Vagina (tissue), 2 donors: ENCODE results near the gene DPP6. TPM values are rescaled to one million over a fixed set of nuclear protein-coding genes. Genes with fewer than 3 reads are reported as not detected.

Source experiments
- DNase-seq, 2 donors: peaks; one replicate each; pipeline ENCODE4 v3.0.0-alpha.2; 2017; ENCODE audit errors: extremely low spot score in 2 of 2
- H3K27ac ChIP-seq: fragments of 200-600 bp; sonication (generic); one replicate; pipeline ENCODE4 v1.5.1; 2019
- H3K27me3 ChIP-seq: fragments of 200-600 bp; sonication (generic); one replicate; pipeline ENCODE4 v1.5.1; 2019
- H3K36me3 ChIP-seq, 2 donors: fragments of 200-600 bp; sonication (generic); one replicate each; pipeline ENCODE4 v1.5.1; 2017 to 2019
- H3K4me1 ChIP-seq: fragments of 200-600 bp; sonication (generic); one replicate; pipeline ENCODE4 v1.5.1; 2019
- H3K4me3 ChIP-seq, 2 donors: fragments of 200-600 bp; sonication (generic); 1 replicate in 1 of 2; 2 replicates in 1 of 2; pipeline ENCODE4 v1.5.1; 2016 to 2019
- H3K9me3 ChIP-seq: fragments of 200-600 bp; sonication (generic); one replicate; pipeline ENCODE4 v1.5.1; 2019
- CTCF ChIP-seq, 3 experiments: fragments of 450-650 bp in 2 of 3; fragments of 200-600 bp in 1 of 3; sonication (generic) in 1 of 3; IDR thresholded peaks; one replicate each; pipeline ENCODE4 v1.5.1; 2017 to 2019; ENCODE audit warnings: antibody characterized with exemption in 3 of 3, mild to moderate bottlenecking in 2 of 3, moderate library complexity in 2 of 3
- POLR2A ChIP-seq, 2 donors: fragments of 450-650 bp; IDR thresholded peaks; one replicate each; pipeline ENCODE4 v1.6.1; 2017; ENCODE audit warnings: antibody characterized with exemption in 2 of 2, mild to moderate bottlenecking in 2 of 2, moderate library complexity in 2 of 2
- POLR2AphosphoS5 ChIP-seq, 2 donors: sonication (generic); formaldehyde crosslinking; IDR thresholded peaks; one replicate each; pipeline ENCODE4 v1.9.0; 2017; ENCODE audit warnings: antibody characterized with exemption in 2 of 2, mild to moderate bottlenecking in 2 of 2, low read depth in 1 of 2; ENCODE audit not compliant: insufficient read depth in 1 of 2
- intact Hi-C: fragments of 100-400 bp; cut with DNase I; formaldehyde crosslinking; loops from one replicate; pipeline ENCODE4 v1.15.1; 2023
- total RNA-seq: library from RNA; depleted of rRNA; stranded (reverse); fragments of >200 nt; gene quantifications from one replicate; pipeline ENCODE4 v1.2.3, GENCODE V29; 2016

DPP6 gene
- total RNA-seq, 1 donor from 2014 or later, result 7.9 TPM

DNA sequence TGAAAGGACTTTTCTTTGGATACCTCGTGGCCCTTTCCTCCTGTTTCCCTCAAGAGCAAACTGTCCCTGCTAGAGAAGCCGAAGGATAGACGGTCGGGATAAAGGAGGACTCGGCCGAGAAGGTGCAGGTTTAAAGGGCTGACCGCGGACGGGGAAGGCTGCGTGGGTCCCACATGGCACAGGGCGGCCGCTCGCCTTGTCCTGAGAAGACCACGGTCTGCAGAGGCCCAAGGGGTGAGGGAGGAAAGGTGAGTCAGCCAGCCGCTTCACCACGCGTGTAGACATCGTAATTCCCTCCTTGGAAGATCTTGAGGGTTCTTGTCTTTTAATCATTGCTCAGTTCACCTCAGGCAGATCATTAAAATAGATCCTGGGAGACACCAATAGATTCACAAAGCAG, 253.8 kb downstream of the DPP6 start:
- DNase-seq, result no peak
- Histone ChIP-seq H3K36me3 (no peaks in the 10 kb centered on the region), H3K27me3 (no peaks in the 10 kb centered on the region), H3K4me1 (no peaks in the 10 kb centered on the region), H3K4me3 (no peak overlapping the region), H3K9me3 (no peaks in the 10 kb centered on the region), H3K27ac (no peak overlapping the region)
- TF ChIP-seq POLR2AphosphoS5 (IDR thresholded peaks at IDR 0.05; ENCODE audit: insufficient read depth in 1 of 2, low read depth in 1 of 2), result no peak
- TF ChIP-seq CTCF (IDR thresholded peaks at IDR 0.05), result no peak
- no peak for TF ChIP-seq POLR2A (IDR thresholded peaks at IDR 0.05)
- intact Hi-C loops, result no loop called here

GRCh38 chr7:154308928-154309327, 256.7 kb downstream of the DPP6 start:
- Histone ChIP-seq H3K9me3 (no peaks in the 10 kb centered on the region), H3K4me1 (no peaks in the 10 kb centered on the region), H3K27ac (no peak overlapping the region), H3K36me3 (no peaks in the 10 kb centered on the region), H3K4me3 (no peak overlapping the region), H3K27me3 (no peaks in the 10 kb centered on the region)
- DNase-seq, result no peak
- intact Hi-C loops, result no loop called here
- TF ChIP-seq POLR2AphosphoS5 (IDR thresholded peaks at IDR 0.05; ENCODE audit: insufficient read depth in 1 of 2, low read depth in 1 of 2) (no peak), CTCF (IDR thresholded peaks at IDR 0.05) (no peak), POLR2A (IDR thresholded peaks at IDR 0.05) (no peak)

DNA sequence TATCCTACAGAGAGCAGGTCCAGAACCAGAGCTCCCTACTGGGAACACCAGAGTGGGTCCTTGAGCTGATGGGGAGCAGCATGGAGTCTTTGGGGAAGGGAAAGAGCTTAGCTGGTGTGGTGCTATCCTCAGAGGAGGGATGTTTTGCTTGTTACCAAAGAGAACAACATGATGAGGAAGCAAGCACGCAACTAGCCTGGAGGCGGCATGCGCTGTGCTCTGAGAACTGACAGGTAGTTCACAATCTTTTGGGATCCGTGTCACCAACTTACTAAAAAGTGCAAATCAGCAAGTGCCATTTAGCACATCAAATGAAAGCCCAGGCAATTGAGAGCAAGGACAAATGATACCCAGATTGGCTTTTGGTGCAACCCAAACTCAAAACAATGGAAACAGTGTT, 257.9 kb downstream of the DPP6 start:
- intact Hi-C loops, result no loop called here
- Histone ChIP-seq H3K36me3 (no peaks in the 10 kb centered on the region), H3K4me3 (no peak overlapping the region), H3K4me1 (no peaks in the 10 kb centered on the region), H3K27ac (no peak overlapping the region), H3K9me3 (no peaks in the 10 kb centered on the region), H3K27me3 (no peaks in the 10 kb centered on the region)
- TF ChIP-seq POLR2A (IDR thresholded peaks at IDR 0.05) (no peak), POLR2AphosphoS5 (IDR thresholded peaks at IDR 0.05; ENCODE audit: insufficient read depth in 1 of 2, low read depth in 1 of 2) (no peak), CTCF (IDR thresholded peaks at IDR 0.05) (no peak)
- no peak for DNase-seq

- no peak for TF ChIP-seq POLR2A (IDR thresholded peaks at IDR 0.05)
- TF ChIP-seq POLR2AphosphoS5 (IDR thresholded peaks at IDR 0.05; ENCODE audit: insufficient read depth in 1 of 2, low read depth in 1 of 2), result no peak
- TF ChIP-seq CTCF (IDR thresholded peaks at IDR 0.05), result no peak
- Histone ChIP-seq H3K36me3 (no peaks in the 10 kb centered on the region), H3K4me3 (no peak overlapping the region), H3K27me3 (no peaks in the 10 kb centered on the region), H3K9me3 (no peaks in the 10 kb centered on the region), H3K4me1 (no peaks in the 10 kb centered on the region), H3K27ac (no peak overlapping the region)
- intact Hi-C loops, result no loop called here
- no peak for DNase-seq
Measured at GRCh38 chr7:154324196-154324595, 272.0 kb downstream of the DPP6 start.

GRCh38 chr7:154326421-154326820, 274.2 kb downstream of the DPP6 start:
- Histone ChIP-seq H3K4me3 (no peak overlapping the region), H3K9me3 (no peaks in the 10 kb centered on the region), H3K27me3 (no peaks in the 10 kb centered on the region), H3K4me1 (no peaks in the 10 kb centered on the region), H3K27ac (no peak overlapping the region), H3K36me3 (no peaks in the 10 kb centered on the region)
- DNase-seq, result no peak
- intact Hi-C loops, result no loop called here
- no peak for TF ChIP-seq POLR2AphosphoS5 (IDR thresholded peaks at IDR 0.05; ENCODE audit: insufficient read depth in 1 of 2, low read depth in 1 of 2)
- TF ChIP-seq CTCF (IDR thresholded peaks at IDR 0.05), result no peak
- no peak for TF ChIP-seq POLR2A (IDR thresholded peaks at IDR 0.05)
